Activated CD8-positive, alpha-beta T cell treated with anti-CD3 and anti-CD28 coated beads for 36 hours (primary cell): Measurements from ENCODE around the gene TMEM203. TPM values are rescaled to one million over a fixed set of nuclear protein-coding genes. Genes with fewer than 3 reads are reported as not detected.

Experiments
- ATAC-seq: fragments of 200-7000 bp; cut with Tn5 transposase; one replicate; pipeline ENCODE4 v1.10.0; 2021; ENCODE audit warnings: mild to moderate bottlenecking, moderate library complexity
- CTCF ChIA-PET: fragments of 350-600 bp; sonication (Branson Sonifier 250); formaldehyde crosslinking; loops from one replicate; lab custom pipeline; 2021; ENCODE audit warnings: antibody characterized with exemption; lab: Charles Lee
- POLR2A ChIA-PET: fragments of 350-600 bp; sonication (Branson Sonifier 250); formaldehyde crosslinking; loops from one replicate; lab custom pipeline; 2021; ENCODE audit warnings: antibody characterized with exemption; lab: Charles Lee
- DNase-seq: peaks from one replicate; pipeline ENCODE4 v3.0.0-alpha.2; 2020
- H3K27ac Mint-ChIP-seq: one replicate; pipeline ENCODE4 v1.8.0; 2021; ENCODE audit warnings: mild to moderate bottlenecking, mixed read lengths
- H3K27me3 Mint-ChIP-seq: one replicate; pipeline ENCODE4 v1.8.0; 2021; ENCODE audit warnings: mixed read lengths
- H3K36me3 Mint-ChIP-seq: one replicate; pipeline ENCODE4 v1.8.0; 2021; ENCODE audit warnings: low read depth, mixed read lengths
- H3K4me1 Mint-ChIP-seq: one replicate; pipeline ENCODE4 v1.8.0; 2021; ENCODE audit warnings: low read depth, mixed read lengths
- H3K4me3 Mint-ChIP-seq: one replicate; pipeline ENCODE4 v1.8.0; 2021; ENCODE audit warnings: mild to moderate bottlenecking, moderate library complexity, mixed read lengths
- H3K9me3 Mint-ChIP-seq: one replicate; pipeline ENCODE4 v1.8.0; 2021; ENCODE audit warnings: mixed read lengths
- intact Hi-C: fragments of 100-400 bp; cut with micrococcal nuclease; formaldehyde crosslinking; loops from one replicate; pipeline ENCODE4 v1.10.0; 2022
- total RNA-seq, 2 experiments: library from RNA; stranded (reverse); gene quantifications; one replicate each; pipeline ENCODE4 v1.2.3, GENCODE V29; 2021
- TF ChIP-seq, protein P1 (sequence below): fragments of 200-600 bp; IDR thresholded peaks from one replicate; pipeline ENCODE4 v1.8.0; 2022; ENCODE audit warnings: antibody characterized with exemption, mild to moderate bottlenecking

TMEM203 gene
- total RNA-seq, 2 experiments from 2014 or later: 29.4 to 29.9 TPM

DNA sequence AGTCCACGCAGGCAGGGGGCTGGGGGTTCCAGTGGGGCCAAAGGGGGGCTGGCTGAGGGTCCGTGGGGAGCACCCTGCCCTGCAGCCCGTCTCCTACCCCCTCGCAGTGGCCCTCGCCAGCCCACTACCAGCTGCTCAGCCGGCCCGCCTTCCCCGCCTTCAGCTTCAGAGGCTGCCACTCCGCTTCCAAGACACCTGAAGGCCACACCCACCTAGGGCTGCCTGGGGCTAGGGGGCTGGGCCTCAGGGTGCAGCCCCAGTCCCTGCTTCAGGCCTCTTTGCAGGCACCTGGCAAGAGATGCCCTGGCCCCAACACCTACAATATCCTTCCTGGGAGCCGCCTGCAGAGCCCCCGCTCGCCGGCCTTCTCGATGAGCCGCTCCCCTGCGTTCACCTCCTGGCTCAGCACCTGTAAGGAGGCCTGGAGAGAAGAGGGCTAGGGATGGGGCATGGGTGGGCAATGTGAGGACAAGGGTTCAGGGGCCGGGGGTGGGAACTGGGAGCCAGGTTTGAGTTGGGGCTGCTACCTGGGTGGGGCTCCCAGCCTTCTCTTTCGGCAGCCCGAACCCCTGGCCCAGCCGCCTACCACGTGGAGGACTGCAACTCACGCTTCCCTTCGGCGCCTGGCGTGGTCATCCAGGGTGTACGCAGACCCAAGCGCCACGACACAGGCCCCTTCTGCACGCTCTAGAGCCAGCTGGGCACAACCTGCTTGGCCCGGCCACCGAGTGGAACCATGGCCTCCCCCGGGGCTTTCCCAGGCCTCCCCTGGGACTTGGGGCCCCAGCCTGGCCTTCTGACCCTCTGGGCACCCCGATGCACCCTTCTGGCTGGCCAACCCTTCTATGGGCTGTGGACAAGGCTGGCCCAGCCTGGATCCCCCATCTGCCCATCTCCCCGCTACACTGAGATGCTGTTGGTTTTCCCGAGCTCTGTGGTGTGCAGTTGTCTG, 47.4 kb upstream of the TMEM203 start:
- Mint-ChIP-seq H3K9me3 (no peaks in the 10 kb centered on the region), H3K27ac (no peak overlapping the region), H3K27me3 (no peaks in the 10 kb centered on the region), H3K4me1 (peaks cover 14% of the 10 kb centered on the region), H3K4me3 (no peak overlapping the region), H3K36me3 (peaks cover 10% of the 10 kb centered on the region)
- DNase-seq (no peak), ATAC-seq (no peak)
- intact Hi-C loops: no loop called here
- POLR2A ChIA-PET: interaction anchor here (7.2 kb wide), 1 partner anchor 12 kb away, joined by 113 read pairs; the partner anchor contains the start of gene TUBB4B
- CTCF ChIA-PET: interaction anchor here (1.0 to 2.5 kb wide), 2 partner anchors 16 to 26 kb away, joined by 3 to 19 read pairs; partner anchors contain the start of gene RNF224
- TF ChIP-seq, protein P1, sequence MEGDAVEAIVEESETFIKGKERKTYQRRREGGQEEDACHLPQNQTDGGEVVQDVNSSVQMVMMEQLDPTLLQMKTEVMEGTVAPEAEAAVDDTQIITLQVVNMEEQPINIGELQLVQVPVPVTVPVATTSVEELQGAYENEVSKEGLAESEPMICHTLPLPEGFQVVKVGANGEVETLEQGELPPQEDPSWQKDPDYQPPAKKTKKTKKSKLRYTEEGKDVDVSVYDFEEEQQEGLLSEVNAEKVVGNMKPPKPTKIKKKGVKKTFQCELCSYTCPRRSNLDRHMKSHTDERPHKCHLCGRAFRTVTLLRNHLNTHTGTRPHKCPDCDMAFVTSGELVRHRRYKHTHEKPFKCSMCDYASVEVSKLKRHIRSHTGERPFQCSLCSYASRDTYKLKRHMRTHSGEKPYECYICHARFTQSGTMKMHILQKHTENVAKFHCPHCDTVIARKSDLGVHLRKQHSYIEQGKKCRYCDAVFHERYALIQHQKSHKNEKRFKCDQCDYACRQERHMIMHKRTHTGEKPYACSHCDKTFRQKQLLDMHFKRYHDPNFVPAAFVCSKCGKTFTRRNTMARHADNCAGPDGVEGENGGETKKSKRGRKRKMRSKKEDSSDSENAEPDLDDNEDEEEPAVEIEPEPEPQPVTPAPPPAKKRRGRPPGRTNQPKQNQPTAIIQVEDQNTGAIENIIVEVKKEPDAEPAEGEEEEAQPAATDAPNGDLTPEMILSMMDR: no peak

DNA sequence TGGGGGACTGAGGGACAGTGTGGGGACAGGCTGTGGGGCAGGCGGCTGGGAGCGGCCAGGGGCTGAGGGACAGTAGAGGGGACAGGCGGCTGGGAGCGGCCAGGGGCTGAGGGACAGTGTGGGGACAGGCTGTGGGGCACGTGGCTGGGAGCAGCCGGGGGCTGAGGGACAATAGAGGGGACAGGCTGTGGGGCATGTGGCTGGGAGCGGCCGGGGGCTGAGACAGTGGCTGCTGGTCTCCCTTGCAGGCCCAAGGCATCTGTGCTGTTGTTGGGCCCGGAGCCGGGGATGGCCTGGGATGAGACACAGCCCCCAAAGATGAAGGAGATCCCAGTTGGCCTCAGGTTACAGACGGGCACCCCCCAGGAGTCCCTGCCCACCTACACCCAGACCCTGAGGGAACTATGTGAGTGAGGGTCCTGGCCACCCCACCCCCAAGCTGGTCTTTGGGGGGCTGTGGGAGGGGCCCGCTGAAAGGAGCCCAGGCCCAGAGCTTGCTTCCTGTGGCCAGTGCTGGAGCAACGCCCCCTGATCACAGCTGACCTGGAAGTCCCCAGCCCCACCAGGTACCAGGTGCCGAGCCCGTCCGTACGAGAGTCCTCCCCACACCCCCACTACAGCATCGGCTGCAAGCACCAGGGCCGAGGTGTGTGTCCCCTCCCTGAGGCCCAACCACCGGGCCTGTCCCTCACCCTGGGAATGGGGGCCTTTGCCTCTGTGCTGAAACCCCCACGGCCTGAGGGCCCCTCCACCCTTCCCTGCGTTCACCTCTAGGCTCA, 46.2 kb upstream of the TMEM203 start:
- Mint-ChIP-seq H3K4me1 (peaks cover 10% of the 10 kb centered on the region), H3K9me3 (no peaks in the 10 kb centered on the region), H3K36me3 (peaks cover 6% of the 10 kb centered on the region), H3K4me3 (no peak overlapping the region), H3K27me3 (no peaks in the 10 kb centered on the region), H3K27ac (no peak overlapping the region)
- ChIA-PET POLR2A (interaction anchor here (0.6 to 7.2 kb wide), 2 partner anchors 11 to 88 kb away, joined by 3 to 113 read pairs; partner anchors contain the start of gene TUBB4B), CTCF (no interaction called here)
- no peak for ATAC-seq
- intact Hi-C loops: no loop called here
- TF ChIP-seq, protein P1: no peak
- DNase-seq: no peak

DNA sequence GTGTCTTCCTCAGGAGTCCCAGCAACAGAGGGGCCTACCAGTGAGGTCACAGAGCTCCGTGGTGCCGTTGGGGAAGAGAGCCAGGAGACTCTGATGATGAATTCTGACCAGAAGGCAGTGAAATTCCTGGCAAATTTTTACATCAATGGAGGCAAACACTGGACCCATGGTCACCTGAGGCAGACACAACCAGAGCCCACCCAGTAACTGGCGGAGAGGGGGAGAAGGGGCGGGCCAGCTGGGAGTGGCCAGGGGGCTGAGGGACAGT, 45.7 kb upstream of the TMEM203 start, which contains the start of gene STPG3:
Gene STPG3, plus strand, starts transcription at position 93 of the 268 bp plus-strand sequence. Its CDS starts 1 bp downstream, at position 94.
- Mint-ChIP-seq H3K9me3 (no peaks in the 10 kb centered on the region), H3K36me3 (peaks cover under 1% of the 10 kb centered on the region), H3K27me3 (no peaks in the 10 kb centered on the region), H3K4me3 (no peak within 1 kb of the TSS), H3K4me1 (peaks cover 4% of the 10 kb centered on the region), H3K27ac (no peak within 1 kb of the TSS)
- TF ChIP-seq, protein P1: no peak
- no peak for DNase-seq
- ChIA-PET CTCF (no interaction called here), POLR2A (interaction anchor here (0.6 to 7.2 kb wide), 2 partner anchors 10 to 88 kb away, joined by 3 to 113 read pairs; partner anchors contain the start of gene TUBB4B)
- intact Hi-C loops: no loop called here
- no peak for ATAC-seq

DNA sequence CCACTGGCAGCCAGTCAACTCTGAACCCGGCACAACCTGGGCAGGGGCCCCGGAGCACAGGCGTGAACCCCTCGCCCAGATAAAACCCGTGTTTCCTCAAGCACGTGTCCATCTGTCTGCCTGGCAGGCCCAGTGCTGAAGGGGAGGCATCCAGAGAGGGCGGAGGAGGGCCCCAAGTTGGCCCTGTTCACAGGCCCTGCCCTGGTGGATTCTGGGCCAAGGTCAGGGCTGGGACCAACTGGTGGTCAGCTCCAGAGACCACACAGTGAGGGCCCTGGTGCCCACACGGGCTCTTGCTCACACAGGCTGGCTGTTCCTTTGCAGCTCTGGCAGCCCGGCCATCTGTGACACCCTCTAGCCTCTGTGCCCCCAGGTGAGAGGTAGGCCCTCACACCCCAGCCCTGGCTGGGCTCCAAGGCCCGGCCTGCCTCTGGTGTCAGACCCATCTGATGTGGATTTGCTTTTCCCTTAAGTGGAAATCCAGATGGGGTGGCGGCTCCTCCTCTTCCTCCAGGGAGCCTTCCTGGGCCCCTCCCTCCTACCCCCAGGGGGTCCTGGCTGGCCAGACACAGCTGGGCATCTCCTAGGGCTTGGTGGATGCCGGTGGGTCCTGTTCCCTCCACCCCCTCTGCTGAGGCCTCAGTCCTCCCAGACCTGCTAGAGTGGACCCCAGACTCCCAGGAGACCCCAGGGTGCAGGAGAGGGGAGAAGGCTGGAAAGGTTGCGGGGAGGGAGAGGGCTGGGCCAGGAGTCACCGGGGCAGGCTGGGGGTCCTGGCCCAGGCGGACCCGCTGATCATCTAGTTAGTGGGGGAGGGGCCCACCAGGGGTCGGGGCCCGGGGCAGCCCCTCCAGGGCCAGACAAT, 45.1 kb upstream of the TMEM203 start:
- Mint-ChIP-seq H3K27ac (no peak overlapping the region), H3K4me1 (peaks cover 3% of the 10 kb centered on the region), H3K9me3 (no peaks in the 10 kb centered on the region), H3K27me3 (no peaks in the 10 kb centered on the region), H3K4me3 (no peak overlapping the region), H3K36me3 (no peaks in the 10 kb centered on the region)
- ATAC-seq (no peak), DNase-seq (no peak)
- POLR2A ChIA-PET: interaction anchor here (0.6 to 7.2 kb wide), 4 partner anchors 10 to 87 kb away, joined by 3 to 113 read pairs (median 6); partner anchors contain the start of gene TUBB4B
- TF ChIP-seq, protein P1: no peak
- CTCF ChIA-PET: no interaction called here
- intact Hi-C loops: no loop called here
